Endothelial cell of umbilical vein (primary cell): ENCODE measurements around the gene RXFP4. TPM values are rescaled to one million over a fixed set of nuclear protein-coding genes. Genes with fewer than 3 reads are reported as not detected.

Experiments used
- BruUV-seq: library from RNA; stranded (reverse); fragments of 400-500 nt; replicated peaks from 2 replicates; lab custom pipeline; 2021; lab: Mats Ljungman, UMichigan
- CTCF ChIA-PET: fragments of 300-600, 350-600 bp; sonication (Branson Sonifier 250); formaldehyde crosslinking; loops from one replicate; lab custom pipeline; 2021; ENCODE audit warnings: antibody characterized with exemption, inconsistent platforms; lab: Charles Lee
- POLR2A ChIA-PET: fragments of 300-600, 350-600 bp; sonication (Branson Sonifier 250); formaldehyde crosslinking; loops from one replicate; lab custom pipeline; 2021; ENCODE audit warnings: antibody characterized with exemption, inconsistent platforms; lab: Charles Lee
- DNase-seq: peaks from one replicate; pipeline ENCODE4 v3.0.0-alpha.2; 2011; ENCODE audit warnings: low read depth, low spot score
- FAIRE-seq: peaks from 2 replicates; lab custom pipeline; 2011; peaks lifted over from hg19 to GRCh38; lab: Jason Lieb, UNC
- H2AFZ ChIP-seq: 2 replicates; pipeline ENCODE4 v1.6.0; 2012; ENCODE audit warnings: low read depth, low read length, control low read depth, inconsistent platforms
- H3K27ac ChIP-seq: 2 replicates; pipeline ENCODE4 v1.5.1; 2011; ENCODE audit warnings: low read depth, mild to moderate bottlenecking, control low read depth, low read length, moderate library complexity; ENCODE audit not compliant: insufficient read depth
- H3K27me3 ChIP-seq, 2 experiments: 2 replicates each; pipeline versions ENCODE4 v1.6.0 to v1.6.1; 2011; ENCODE audit warnings: low read length in 2 of 2, mixed read lengths in 1 of 2; ENCODE audit not compliant: control insufficient read depth in 2 of 2, insufficient read depth in 2 of 2
- H3K36me3 ChIP-seq, 2 experiments: 2 replicates in 1 of 2; 3 replicates in 1 of 2; pipeline ENCODE4 v1.5.1; 2011; ENCODE audit warnings: low read length in 2 of 2, mild to moderate bottlenecking in 1 of 2, moderate library complexity in 1 of 2; ENCODE audit not compliant: control insufficient read depth in 2 of 2, insufficient read depth in 2 of 2; ENCODE audit errors: extremely low read depth in 1 of 2
- H3K4me1 ChIP-seq: 3 replicates; pipeline ENCODE4 v1.5.1; 2011; ENCODE audit warnings: mild to moderate bottlenecking, low read length; ENCODE audit not compliant: control insufficient read depth, insufficient read depth; ENCODE audit errors: extremely low read depth
- H3K4me2 ChIP-seq: 2 replicates; pipeline ENCODE4 v1.6.1; 2011; ENCODE audit warnings: low read length, control low read depth, mixed read lengths; ENCODE audit not compliant: insufficient read depth
- H3K4me3 ChIP-seq, 3 experiments: fragments of 200-600 bp in 1 of 3; sonication (generic), shearing (Covaris generic) in 1 of 3; replicated peaks in 1 of 3; 2 replicates each; pipeline ENCODE4 v1.5.1; 2011 to 2016; ENCODE audit warnings: control low read depth in 3 of 3, low read length in 3 of 3, mild to moderate bottlenecking in 2 of 3, inconsistent platforms in 1 of 3, low read depth in 1 of 3, moderate library complexity in 1 of 3; ENCODE audit not compliant: insufficient read depth in 1 of 3
- H3K79me2 ChIP-seq: 2 replicates; pipeline ENCODE4 v1.6.0; 2012; ENCODE audit warnings: low read length, inconsistent platforms; ENCODE audit not compliant: control insufficient read depth, insufficient read depth
- H3K9ac ChIP-seq: replicated peaks from 2 replicates; pipeline ENCODE3; 2011; ENCODE audit warnings: low read length, control low read depth; ENCODE audit not compliant: insufficient read depth; ENCODE audit errors: extremely low read depth
- H3K9me1 ChIP-seq: replicated peaks from 3 replicates; pipeline ENCODE4 v1.6.0; 2011; ENCODE audit warnings: mild to moderate bottlenecking, low read length; ENCODE audit not compliant: control insufficient read depth, insufficient read depth; ENCODE audit errors: extremely low read depth
- H3K9me3 ChIP-seq: replicated peaks from 2 replicates; pipeline ENCODE4 v1.5.1; 2012; ENCODE audit warnings: low read length, inconsistent platforms; ENCODE audit not compliant: control insufficient read depth, insufficient read depth
- H4K20me1 ChIP-seq: replicated peaks from 2 replicates; pipeline ENCODE3; 2011; ENCODE audit warnings: mild to moderate bottlenecking, low read length; ENCODE audit not compliant: control insufficient read depth, insufficient read depth; ENCODE audit errors: extremely low read depth
- FOS ChIP-seq: IDR thresholded peaks from 2 replicates; pipeline ENCODE4 v1.6.1; 2011; ENCODE audit warnings: mild to moderate bottlenecking, low read length, moderate library complexity, borderline replicate concordance; ENCODE audit not compliant: insufficient read depth
- GATA2 ChIP-seq: IDR thresholded peaks from 2 replicates; pipeline ENCODE4 v1.7.0; 2011; ENCODE audit warnings: low read depth, mild to moderate bottlenecking, moderate library complexity, mixed read lengths, low read length; ENCODE audit not compliant: insufficient read length, insufficient read depth
- dilution Hi-C: fragments of 300-500 bp; cut with MboI; formaldehyde crosslinking; loops from one replicate; pipeline ENCODE4 v1.15.0; 2019; ENCODE audit warnings: low sequenced_read_pairs; ENCODE audit not compliant: extremely low pct_ligation_motif_present
- intact Hi-C: fragments of 100-400 bp; cut with micrococcal nuclease; formaldehyde crosslinking; loops from one replicate; pipeline ENCODE4 v1.10.0; 2022
- polyA plus RNA-seq, 4 experiments: library from polyadenylated mRNA; depleted of rRNA in 3 of 4; stranded (reverse) in 3 of 4; unstranded in 1 of 4; fragments of >200 nt; gene quantifications; 2 replicates each; pipeline versions ENCODE4 v1.2.1 to v1.2.3, GENCODE V29; 2011 to 2012; ENCODE audit warnings: missing spikeins in 1 of 4
- total RNA-seq: library from RNA; stranded (reverse); gene quantifications from 2 replicates; pipeline ENCODE4 v1.2.3, GENCODE V29; 2021
- TF ChIP-seq, protein P1 (sequence below), 2 donors: IDR thresholded peaks; 1 replicate in 1 of 2; 2 replicates in 1 of 2; pipeline ENCODE4 v1.5.1; 2011; ENCODE audit warnings: low read length in 2 of 2, mild to moderate bottlenecking in 2 of 2, moderate library complexity in 2 of 2, control low read depth in 1 of 2, inconsistent platforms in 1 of 2, low read depth in 1 of 2; ENCODE audit not compliant: insufficient read depth in 1 of 2; ENCODE audit errors: extremely low read depth in 1 of 2
- TF ChIP-seq, protein P2 (sequence below): IDR thresholded peaks from 2 replicates; pipeline ENCODE4 v1.6.1; 2011; ENCODE audit not compliant: insufficient read depth, insufficient read length

Gene RXFP4
- total and polyA plus RNA-seq, 2 donors (not counting 3 experiments of a cell fraction or from before 2014, with no cell fraction given) = not detected

DNA sequence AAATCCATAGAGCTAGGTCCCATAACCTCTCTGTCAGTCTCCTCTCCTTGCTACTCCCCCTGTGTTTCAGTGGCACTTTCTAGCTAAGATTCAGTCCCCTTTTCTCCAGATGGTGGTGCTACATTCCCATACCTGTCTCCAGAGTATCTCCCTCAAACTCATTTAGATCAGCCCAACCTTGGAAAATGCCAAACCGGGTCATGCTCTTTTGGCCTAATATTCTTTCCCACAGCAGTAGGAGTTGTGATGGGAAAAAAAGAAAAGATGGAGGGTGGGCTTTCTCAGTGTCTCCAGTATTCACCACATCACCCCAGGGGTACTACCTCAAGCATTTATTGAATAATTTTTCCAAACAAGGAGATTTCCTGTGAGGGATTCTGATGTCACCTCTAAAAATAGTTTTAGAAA, 3.2 kb upstream of the RXFP4 start:
- intact Hi-C loops = loop anchor here (1.0 kb wide), 2 partner anchors 51 to 128 kb away; no protein-coding TSS in a partner anchor
- peaks cover 35% of the 10 kb centered on the region for H3K4me1 ChIP-seq
- H3K27ac ChIP-seq = peak overlapping the region; percentile 38

More for the DNA sequence above, 3.2 kb upstream of the RXFP4 start:
- Histone ChIP-seq H3K4me3 (no peak overlapping the region), H4K20me1 (no peaks in the 10 kb centered on the region), H3K9ac (peak overlapping the region; percentile 6), H3K79me2 (peaks cover 10% of the 10 kb centered on the region), H3K4me2 (no peak overlapping the region), H3K27me3 (no peaks in the 10 kb centered on the region), H3K36me3 (no peaks in the 10 kb centered on the region), H3K9me1 (no peaks in the 10 kb centered on the region), H2AFZ (peak overlapping the region; percentile 10), H3K9me3 (no peaks in the 10 kb centered on the region)
- no TSS peak for BruUV-seq
- CTCF ChIA-PET = interaction anchor here (0.6 to 3.6 kb wide), 31 partner anchors 12 to 287 kb away, joined by 3 to 142 read pairs (median 5); partner anchors contain the start of genes ARHGEF2, MEX3A, SSR2 and SYT11
- POLR2A ChIA-PET = interaction anchor here (0.6 to 1.4 kb wide), 3 partner anchors 22 to 51 kb away, joined by 3 to 9 read pairs (median 5); no protein-coding TSS in a partner anchor
- dilution Hi-C loops = no loop called here
- TF ChIP-seq, protein P1, sequence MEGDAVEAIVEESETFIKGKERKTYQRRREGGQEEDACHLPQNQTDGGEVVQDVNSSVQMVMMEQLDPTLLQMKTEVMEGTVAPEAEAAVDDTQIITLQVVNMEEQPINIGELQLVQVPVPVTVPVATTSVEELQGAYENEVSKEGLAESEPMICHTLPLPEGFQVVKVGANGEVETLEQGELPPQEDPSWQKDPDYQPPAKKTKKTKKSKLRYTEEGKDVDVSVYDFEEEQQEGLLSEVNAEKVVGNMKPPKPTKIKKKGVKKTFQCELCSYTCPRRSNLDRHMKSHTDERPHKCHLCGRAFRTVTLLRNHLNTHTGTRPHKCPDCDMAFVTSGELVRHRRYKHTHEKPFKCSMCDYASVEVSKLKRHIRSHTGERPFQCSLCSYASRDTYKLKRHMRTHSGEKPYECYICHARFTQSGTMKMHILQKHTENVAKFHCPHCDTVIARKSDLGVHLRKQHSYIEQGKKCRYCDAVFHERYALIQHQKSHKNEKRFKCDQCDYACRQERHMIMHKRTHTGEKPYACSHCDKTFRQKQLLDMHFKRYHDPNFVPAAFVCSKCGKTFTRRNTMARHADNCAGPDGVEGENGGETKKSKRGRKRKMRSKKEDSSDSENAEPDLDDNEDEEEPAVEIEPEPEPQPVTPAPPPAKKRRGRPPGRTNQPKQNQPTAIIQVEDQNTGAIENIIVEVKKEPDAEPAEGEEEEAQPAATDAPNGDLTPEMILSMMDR (IDR thresholded peaks at IDR 0.05; ENCODE audit: extremely low read depth in 1 of 2, insufficient read depth in 1 of 2, low read depth in 1 of 2, low read length in 2 of 2) = peak; percentile 55 to 63
- no peak for TF ChIP-seq GATA2
- TF ChIP-seq, protein P2, sequence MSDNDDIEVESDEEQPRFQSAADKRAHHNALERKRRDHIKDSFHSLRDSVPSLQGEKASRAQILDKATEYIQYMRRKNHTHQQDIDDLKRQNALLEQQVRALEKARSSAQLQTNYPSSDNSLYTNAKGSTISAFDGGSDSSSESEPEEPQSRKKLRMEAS = no peak
- no peak for TF ChIP-seq FOS
- FAIRE-seq (peak; percentile 85), DNase-seq (peak; percentile 84)
